HG03135 (cell line): Measurements from ENCODE around the gene SART3.
"Not testable (repeated sequence)": the region's sequence is repeated elsewhere in the genome, so short reads cannot be mapped to it uniquely, and the experiment has no call there.

Source experiments
- ATAC-seq: cut with Tn5 transposase; IDR thresholded peaks from one replicate; pipeline ENCODE4 v1.9.1; 2021; ENCODE audit warnings: mild to moderate bottlenecking, moderate library complexity; ENCODE audit not compliant: unreplicated experiment

Gene SART3

DNA sequence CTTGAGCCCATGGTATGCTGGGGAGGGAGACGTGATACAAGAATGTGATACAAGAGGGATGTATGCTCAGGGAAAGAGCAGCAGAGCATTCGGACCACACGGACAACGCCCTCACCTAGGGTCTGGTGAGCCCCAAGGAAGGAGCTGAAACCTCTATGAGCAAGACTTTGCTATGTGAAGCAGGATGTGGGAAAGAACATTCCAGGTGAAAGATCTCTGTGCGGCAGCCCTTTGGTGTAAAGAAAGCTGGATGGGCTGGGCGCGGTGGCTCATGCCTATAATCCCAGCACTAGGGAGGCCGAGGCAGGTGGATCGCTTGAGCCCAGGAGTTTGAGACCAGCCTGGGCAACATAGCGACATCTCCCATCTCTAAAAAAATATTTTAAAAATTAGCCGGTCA lies 62.8 kb downstream of the SART3 start:
- no peak for ATAC-seq

DNA sequence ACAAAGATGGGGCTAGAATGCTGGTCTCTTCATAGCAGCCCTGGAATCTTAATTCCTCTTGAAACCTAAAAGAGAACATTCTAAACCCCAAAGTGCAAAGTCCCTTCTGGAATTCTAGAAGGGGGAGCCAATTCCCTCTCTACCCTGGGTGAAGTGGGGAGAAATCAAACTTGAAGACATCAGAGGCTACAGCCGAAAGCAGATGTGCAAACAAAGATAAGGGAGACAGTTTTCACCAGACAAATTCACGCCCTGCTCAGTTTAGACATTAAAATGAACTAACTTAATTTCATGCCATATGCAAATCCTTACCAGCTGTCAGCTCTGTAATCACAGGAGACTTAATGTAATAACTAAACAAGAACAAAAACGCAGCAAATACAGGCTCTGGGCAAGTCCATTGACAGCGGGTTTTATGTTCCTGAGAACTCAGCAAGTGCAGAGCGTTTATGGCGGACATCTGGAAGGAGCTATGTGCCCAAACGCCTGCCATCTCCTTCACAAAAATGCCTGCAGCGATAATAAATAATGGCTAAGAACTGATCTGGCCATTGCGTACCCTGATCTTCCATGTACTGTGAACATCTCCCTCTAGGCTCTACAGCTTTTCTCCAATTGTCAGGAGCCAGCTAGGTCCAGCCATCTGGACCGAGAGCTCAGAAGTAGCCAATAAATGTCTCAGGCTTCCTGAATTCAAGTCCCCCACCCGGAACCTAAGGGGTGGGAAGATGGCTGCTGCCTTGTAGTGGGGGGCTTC lies 65.0 kb downstream of the SART3 start:
- no peak for ATAC-seq

DNA sequence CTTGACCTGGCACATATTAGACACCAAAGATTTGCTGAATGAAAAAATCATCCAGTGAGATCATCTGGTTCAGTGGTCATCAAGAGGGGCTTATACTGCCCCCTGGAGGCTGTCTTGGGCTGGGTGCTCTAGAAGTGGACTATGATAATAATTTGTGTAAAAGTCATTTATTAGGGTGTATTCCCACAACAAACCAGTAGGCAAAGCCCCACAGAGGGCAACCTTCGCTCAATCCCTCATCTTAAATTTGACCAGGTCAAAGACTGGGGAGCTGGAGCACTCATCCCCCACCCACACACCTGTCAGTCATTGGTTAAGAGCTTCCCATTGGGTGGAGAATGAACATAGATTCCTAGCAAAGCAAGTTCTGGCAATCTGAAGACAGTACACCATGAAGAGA lies 65.9 kb downstream of the SART3 start:
- ATAC-seq: no peak

- ATAC-seq: no peak
Observed at GRCh38 chr12:108491256-108491655, 69.7 kb downstream of the SART3 start.

DNA sequence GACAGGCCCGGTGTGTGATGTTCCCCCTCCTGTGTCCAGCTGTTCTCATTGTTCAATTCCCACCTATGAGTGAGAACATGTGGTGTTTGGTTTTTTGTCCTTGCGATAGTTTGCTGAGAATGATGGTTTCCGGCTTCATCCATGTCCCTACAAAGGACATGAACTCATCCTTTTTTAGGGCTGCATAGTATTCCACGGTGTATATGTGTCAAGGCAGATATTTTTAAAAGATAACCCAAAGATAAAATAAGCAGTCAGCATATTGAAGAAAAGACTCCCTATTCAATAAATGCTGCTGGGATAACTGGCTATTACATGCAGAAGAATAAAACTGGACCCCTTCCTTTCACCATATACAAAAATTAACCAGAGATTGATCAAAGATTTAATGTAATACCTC lies 73.9 kb downstream of the SART3 start:
- not testable (repeated sequence) for ATAC-seq

- ATAC-seq: not testable (repeated sequence)
Observed at GRCh38 chr12:108485371-108485770, 75.6 kb downstream of the SART3 start.

DNA sequence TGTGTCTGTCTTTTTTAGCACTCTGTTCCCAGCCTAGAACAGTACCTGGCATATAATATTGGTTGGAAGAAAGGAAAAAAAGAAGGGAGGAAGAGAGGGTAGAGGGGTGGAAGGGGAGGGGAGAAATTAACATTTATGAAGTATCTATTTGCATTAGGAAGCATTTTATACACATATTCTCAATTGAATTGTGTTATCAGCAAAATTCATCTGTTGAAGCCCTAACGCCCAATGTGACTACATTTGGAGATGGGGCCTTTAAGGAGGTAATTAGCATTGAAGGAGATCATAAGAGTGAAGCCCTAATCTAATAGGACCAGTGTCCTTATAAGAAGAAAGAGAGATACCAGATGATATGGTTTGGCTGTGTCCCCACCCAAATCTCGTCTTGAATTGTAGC lies 76.1 kb downstream of the SART3 start:
- no peak for ATAC-seq

GRCh38 chr12:108484431-108484830 lies 76.5 kb downstream of the SART3 start:
- ATAC-seq: no peak

DNA sequence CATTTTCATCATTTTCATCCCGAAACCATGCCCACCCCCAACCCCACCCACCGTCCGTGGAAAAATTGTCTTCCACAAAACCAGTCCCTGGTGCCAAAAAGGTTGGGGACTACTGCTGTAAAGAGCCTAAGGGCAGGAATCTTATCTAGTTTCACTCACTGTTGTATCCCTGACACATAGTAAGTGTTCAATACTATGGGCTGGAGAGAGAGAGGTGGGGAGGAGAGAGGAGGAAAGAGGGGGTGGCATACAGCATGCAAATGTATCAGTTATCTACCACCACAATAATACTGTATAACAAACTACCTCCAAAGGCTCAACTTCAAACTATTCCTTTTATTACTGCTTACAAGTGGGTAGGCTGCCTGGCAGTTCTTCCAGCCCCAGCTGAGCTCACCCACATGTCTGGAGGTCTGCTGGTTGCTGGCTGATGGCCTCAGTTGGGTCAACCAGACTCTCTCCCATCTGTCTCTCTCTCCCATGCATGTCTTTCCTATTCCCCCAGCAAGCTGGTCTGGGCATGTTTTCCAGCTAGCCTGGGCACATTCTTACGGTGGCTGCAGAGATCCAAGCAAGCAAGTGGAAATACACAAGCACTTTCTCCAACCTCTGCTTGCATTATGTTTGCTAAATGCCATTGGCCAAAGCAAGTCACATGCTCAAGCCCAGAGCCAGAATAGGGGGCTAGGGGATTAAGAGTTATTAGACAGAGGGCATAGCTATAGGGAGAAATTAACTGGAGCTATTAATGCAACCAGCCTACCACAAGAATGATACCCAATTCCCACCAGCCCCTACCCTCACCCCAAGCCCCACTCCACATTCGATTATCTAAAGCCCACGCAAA lies 77.5 kb downstream of the SART3 start:
- ATAC-seq: no peak

GRCh38 chr12:108482717-108483212 lies 78.2 kb downstream of the SART3 start:
- ATAC-seq: no peak

DNA sequence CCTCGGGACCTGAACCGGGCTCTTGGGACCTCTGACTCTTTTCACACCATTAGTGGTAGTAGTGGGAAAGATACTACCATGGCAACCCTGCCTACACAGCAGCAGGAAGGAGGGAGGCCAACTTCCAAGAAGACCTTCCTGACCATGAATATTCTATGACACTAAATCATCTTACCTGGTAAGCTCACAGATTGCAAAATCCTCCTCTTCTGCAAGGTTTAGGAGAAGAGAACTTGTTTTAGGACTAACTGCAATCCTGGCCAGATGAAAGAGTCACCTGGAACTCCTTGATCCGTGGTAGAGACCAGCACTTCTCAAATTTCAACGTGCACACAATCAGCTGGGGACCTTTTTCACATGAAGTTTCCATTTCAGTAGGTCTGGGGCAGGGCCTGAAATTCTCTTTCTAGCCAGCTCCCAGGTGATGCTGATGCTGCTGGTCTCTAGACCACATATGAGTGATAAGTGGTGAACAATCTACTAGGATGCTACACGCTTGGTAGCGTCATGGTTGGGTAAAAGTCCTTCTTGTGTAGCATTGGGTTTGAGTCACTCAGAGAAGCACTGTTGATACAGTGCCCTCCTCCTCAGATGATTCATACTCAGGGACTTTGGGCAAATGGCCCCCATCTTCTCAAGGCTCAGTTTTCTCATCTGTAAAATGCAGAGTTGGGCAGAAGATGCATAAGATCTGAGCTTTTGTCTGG lies 81.5 kb downstream of the SART3 start:
- no peak for ATAC-seq

DNA sequence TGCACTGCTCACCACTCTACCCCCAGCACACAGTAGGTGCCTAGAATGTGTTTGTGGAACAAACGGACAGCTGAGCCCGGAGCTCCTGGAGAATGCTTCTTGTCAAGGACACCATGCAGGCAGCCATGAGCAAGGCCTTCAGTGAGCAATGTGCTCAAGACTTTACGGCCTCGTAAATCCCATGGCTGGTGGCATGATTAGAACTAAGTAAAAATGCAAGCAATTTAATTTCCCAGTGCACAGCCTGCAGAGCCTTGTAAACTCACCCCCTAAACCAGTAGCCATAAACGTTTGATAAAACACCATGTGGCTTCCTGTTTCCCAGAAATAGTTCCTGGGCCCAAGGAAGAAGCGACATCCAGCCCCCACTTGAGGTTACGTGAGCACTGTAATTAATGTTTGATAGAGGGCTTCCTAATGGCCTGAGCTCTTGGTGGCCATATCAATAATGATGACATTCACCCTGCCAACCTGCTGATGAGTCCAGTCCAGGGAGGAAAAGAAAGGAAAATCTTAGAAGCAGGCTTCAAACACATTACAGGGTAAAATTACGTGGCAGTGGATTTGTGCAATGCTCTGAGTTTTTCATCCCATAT lies 82.3 kb downstream of the SART3 start:
- ATAC-seq: no peak

DNA sequence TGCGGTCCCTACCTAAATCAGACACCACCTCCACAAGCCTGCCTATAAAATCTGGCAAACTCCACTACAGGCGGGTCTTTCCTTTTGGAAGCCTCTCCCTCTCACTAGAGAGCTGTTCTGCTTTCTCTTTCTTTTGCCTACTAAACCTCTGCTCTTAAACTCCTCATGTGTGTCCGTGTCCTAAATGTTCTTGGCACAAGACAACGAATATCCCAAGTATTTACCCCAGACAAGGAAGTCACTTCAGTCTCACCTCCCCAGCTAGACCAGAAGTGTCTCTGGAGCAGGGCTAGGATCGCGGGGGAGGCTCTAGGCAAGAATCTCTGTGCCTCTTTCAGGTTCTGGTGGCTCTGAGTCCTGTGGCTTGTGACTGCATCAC lies 83.1 kb downstream of the SART3 start:
- no peak for ATAC-seq

DNA sequence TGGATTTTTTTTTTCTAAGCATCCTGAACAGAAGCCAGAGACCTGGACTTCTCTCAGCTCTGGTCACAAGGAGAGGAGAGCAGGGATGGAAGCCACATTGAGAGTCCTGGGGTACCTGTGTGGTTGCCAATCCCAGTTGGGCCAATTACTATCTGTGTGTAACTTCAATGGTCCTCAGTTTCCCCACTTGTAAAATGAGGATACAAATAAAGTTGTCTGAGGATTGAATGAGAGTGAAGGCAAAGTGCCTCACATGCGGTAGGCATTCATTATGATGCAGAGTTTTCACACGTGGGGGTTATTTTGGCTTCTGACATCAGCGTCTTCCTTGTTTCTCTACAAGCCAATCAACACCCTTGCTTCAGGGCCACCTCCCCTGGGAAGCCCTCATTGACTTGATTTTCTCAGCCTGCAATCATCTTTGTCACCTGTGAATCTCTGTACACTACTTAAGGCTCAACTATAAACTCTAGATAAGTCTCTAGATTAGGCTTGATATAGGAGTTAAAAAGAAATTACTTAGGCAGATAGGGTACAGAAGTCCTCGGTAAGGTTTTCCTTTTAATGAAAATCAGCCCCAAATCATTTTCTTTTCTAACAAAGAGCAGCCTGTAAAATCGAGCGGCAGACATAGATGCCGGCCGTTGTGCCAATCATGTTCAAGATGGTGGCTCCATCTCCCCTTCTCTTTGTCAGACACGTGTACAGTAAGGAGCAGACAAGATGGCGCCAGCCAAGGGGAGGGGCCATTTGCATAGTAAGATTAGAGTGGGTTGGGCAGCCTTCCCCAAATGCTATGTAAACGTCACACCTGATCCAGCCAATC lies 83.7 kb downstream of the SART3 start:
- ATAC-seq: no peak

GRCh38 chr12:108475396-108475795 lies 85.6 kb downstream of the SART3 start:
- ATAC-seq: no peak

DNA sequence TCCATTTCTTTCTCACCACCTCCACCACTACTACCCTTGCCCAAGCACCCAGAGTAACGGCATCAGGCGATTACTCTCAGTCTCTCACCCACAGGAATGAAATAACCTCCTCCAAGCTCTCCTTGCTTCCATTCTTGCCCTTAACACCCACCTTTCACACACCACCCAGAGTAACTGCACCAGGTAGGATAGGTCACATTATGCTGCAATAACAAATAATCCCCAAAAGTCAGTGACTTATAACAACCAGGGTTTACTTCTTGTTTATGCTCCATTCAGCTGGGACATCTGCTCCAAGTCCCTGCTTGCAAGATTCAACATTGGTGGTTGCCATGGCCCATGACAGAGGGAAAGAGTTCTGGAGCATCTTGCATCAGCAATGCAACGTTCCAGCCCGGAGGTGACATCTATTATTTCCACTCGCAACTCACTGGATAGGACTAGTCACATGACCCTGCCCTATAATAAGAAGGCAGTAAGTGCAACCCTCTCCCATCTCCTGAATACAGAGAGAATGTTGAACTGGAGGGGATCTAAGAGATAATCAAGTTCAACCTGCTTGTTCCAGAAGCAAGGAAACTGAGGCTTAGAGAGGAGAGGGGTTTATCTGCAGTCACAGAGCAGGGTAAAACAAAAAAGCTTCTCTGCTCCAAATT lies 87.4 kb downstream of the SART3 start:
- ATAC-seq: no peak
